HepG2 (cell line): Measurements from ENCODE around the gene RPGRIP1. TPM values are rescaled to one million over a fixed set of nuclear protein-coding genes. Genes with fewer than 3 reads are reported as not detected.

Source experiments
- ARID4A ChIP-seq: sonication (generic); formaldehyde crosslinking; IDR thresholded peaks from 2 replicates; pipeline ENCODE4 v1.5.0; 2020; ENCODE audit warnings: mild to moderate bottlenecking, missing genetic modification reagents, borderline replicate concordance
- FOXO1 ChIP-seq: sonication (generic); formaldehyde crosslinking; IDR thresholded peaks from 2 replicates; pipeline ENCODE4 v1.4.0; 2020; ENCODE audit warnings: missing genetic modification reagents
- GLI4 ChIP-seq: sonication (generic); formaldehyde crosslinking; IDR thresholded peaks from 2 replicates; pipeline ENCODE4 v1.5.1; 2020; ENCODE audit warnings: missing genetic modification reagents, mild to moderate bottlenecking, moderate library complexity, borderline replicate concordance
- GZF1 ChIP-seq: sonication (generic); formaldehyde crosslinking; IDR thresholded peaks from 2 replicates; pipeline ENCODE4 v1.5.1; 2020; ENCODE audit warnings: mild to moderate bottlenecking, missing genetic modification reagents
- HNF4A ChIP-seq: sonication (generic); formaldehyde crosslinking; IDR thresholded peaks from 2 replicates; pipeline ENCODE4 v1.4.0; 2020; ENCODE audit warnings: missing genetic modification reagents
- RFX3 ChIP-seq: IDR thresholded peaks from 2 replicates; pipeline ENCODE4 v1.6.1; 2016; ENCODE audit warnings: missing biosample characterization, missing genetic modification reagents
- SMARCC2 ChIP-seq: fragments of 450-650 bp; IDR thresholded peaks from 2 replicates; pipeline ENCODE4 v1.6.1; 2017; ENCODE audit warnings: antibody characterized with exemption, mild to moderate bottlenecking
- TCF7 ChIP-seq: sonication (generic); IDR thresholded peaks from 2 replicates; pipeline ENCODE4 v1.6.1; 2016; ENCODE audit warnings: antibody characterized with exemption, low read depth
- TCF7L2 ChIP-seq: IDR thresholded peaks from 2 replicates; pipeline ENCODE4 v1.6.1; 2011; ENCODE audit warnings: mild to moderate bottlenecking, low read depth, low read length, moderate library complexity
- TFDP1 ChIP-seq: IDR thresholded peaks from 2 replicates; pipeline ENCODE4 v1.6.1; 2016; ENCODE audit warnings: missing compliant biosample characterization, missing genetic modification reagents, borderline replicate concordance
- TGIF2 ChIP-seq: IDR thresholded peaks from 2 replicates; pipeline ENCODE4 v1.6.1; 2016; ENCODE audit warnings: control low read depth, missing compliant biosample characterization
- ZNF264 ChIP-seq: sonication (generic); formaldehyde crosslinking; IDR thresholded peaks from 2 replicates; pipeline ENCODE4 v1.4.0; 2020; ENCODE audit warnings: missing genetic modification reagents
- ZNF33A ChIP-seq: sonication (generic); formaldehyde crosslinking; IDR thresholded peaks from 2 replicates; pipeline ENCODE4 v1.5.1; 2020; ENCODE audit warnings: missing genetic modification reagents, mild to moderate bottlenecking, moderate library complexity, borderline replicate concordance
- ZNF33B ChIP-seq: sonication (generic); formaldehyde crosslinking; IDR thresholded peaks from 2 replicates; pipeline ENCODE4 v1.5.1; 2020; ENCODE audit warnings: mild to moderate bottlenecking, missing genetic modification reagents
- ZNF446 ChIP-seq: sonication (generic); formaldehyde crosslinking; IDR thresholded peaks from 2 replicates; pipeline ENCODE4 v1.5.0; 2020; ENCODE audit warnings: mild to moderate bottlenecking, missing genetic modification reagents
- ZNF546 ChIP-seq: sonication (generic); formaldehyde crosslinking; conservative IDR thresholded peaks from 2 replicates; pipeline ENCODE4 v1.8.1; 2023; ENCODE audit warnings: mild to moderate bottlenecking, missing genetic modification reagents
- ZNF552 ChIP-seq: sonication (generic); formaldehyde crosslinking; IDR thresholded peaks from 2 replicates; pipeline ENCODE4 v1.9.0; 2022; ENCODE audit warnings: missing genetic modification reagents, mild to moderate bottlenecking, borderline replicate concordance
- ZNF687 ChIP-seq: sonication (generic); formaldehyde crosslinking; IDR thresholded peaks from 2 replicates; pipeline ENCODE4 v1.5.1; 2020; ENCODE audit warnings: mild to moderate bottlenecking, missing genetic modification reagents, moderate library complexity
- ZNF761 ChIP-seq: sonication (generic); formaldehyde crosslinking; conservative IDR thresholded peaks from 2 replicates; pipeline ENCODE4 v1.4.0; 2020; ENCODE audit warnings: mild to moderate bottlenecking, missing genetic modification reagents
- ZNF777 ChIP-seq: sonication (generic); formaldehyde crosslinking; IDR thresholded peaks from 2 replicates; pipeline ENCODE4 v1.4.0; 2020; ENCODE audit warnings: missing genetic modification reagents
- ZNF850 ChIP-seq: sonication (generic); formaldehyde crosslinking; conservative IDR thresholded peaks from 2 replicates; pipeline ENCODE4 v1.9.0; 2021; ENCODE audit warnings: mild to moderate bottlenecking, missing genetic modification reagents
- polyA plus RNA-seq, 8 experiments: library from polyadenylated mRNA; depleted of rRNA in 3 of 8; stranded (reverse) in 7 of 8; unstranded in 1 of 8; fragments of >200 nt; fragmentation: Illumina TruSeq in 4 of 8; extraction: Trizol in 4 of 8; gene quantifications; 2 replicates each; pipeline versions ENCODE4 v1.2.1 to v1.2.3, GENCODE V29; 2011 to 2016; ENCODE audit warnings: low read depth in 4 of 8, missing spikeins in 1 of 8, mixed read lengths in 1 of 8; ENCODE audit not compliant: insufficient read depth in 1 of 8
- total RNA-seq, 5 experiments: library from RNA; depleted of rRNA; stranded (reverse); fragments of >200 nt; fragmentation: Illumina TruSeq; extraction: Trizol; gene quantifications; 2 replicates each; pipeline ENCODE4 v1.2.3, GENCODE V29; 2016; ENCODE audit warnings: low read depth in 1 of 5

RPGRIP1 gene
- total and polyA plus RNA-seq, 2 of the 13 experiments (the other 11 are each of a cell fraction or from before 2014, with no cell fraction given) = 0.13 to 1.1 TPM

- no peak; the same call in 1 of the 2 replicates for TF ChIP-seq ZNF33A (CRISPR knock-in tag)
- TF ChIP-seq ZNF546 (CRISPR knock-in tag) = peak; percentile 80
- peak; percentile 57 for TF ChIP-seq ZNF761 (CRISPR knock-in tag)
- peak; percentile 48; the same call in 1 of the 2 replicates for TF ChIP-seq ZNF33B (CRISPR knock-in tag)
- TF ChIP-seq ZNF850 = no peak
- TF ChIP-seq ZNF687 (CRISPR knock-in tag) = peak; percentile 92
- no peak; the same call in 1 of the 2 replicates for TF ChIP-seq FOXO1 (CRISPR knock-in tag)
- TF ChIP-seq TCF7L2 = no peak
- TF ChIP-seq ZNF446 (CRISPR knock-in tag) = no peak
- peak; percentile 26; the same call in 1 of the 2 replicates for TF ChIP-seq GZF1
- peak; percentile 50; the same call in 1 of the 2 replicates for TF ChIP-seq ZNF777
- TF ChIP-seq ZNF552 = peak; percentile 55; the same call in 1 of the 2 replicates
- TF ChIP-seq TFDP1 = peak; percentile 86
- peak; percentile 9; the same call in 1 of the 2 replicates for TF ChIP-seq RFX3 (CRISPR knock-in tag)
- TF ChIP-seq ARID4A (CRISPR knock-in tag) = peak; percentile 85
- TF ChIP-seq TGIF2 (CRISPR knock-in tag) = peak; percentile 44; the same call in 1 of the 2 replicates
- TF ChIP-seq HNF4A (CRISPR knock-in tag) = no peak
- TF ChIP-seq SMARCC2 = no peak
- no peak; the same call in 1 of the 2 replicates for TF ChIP-seq TCF7
- TF ChIP-seq GLI4 (CRISPR knock-in tag) = no peak
- peak; percentile 76 for TF ChIP-seq ZNF264 (CRISPR knock-in tag)
Measured at GRCh38 chr14:21269252-21270046, 10.4 kb upstream of the RPGRIP1 start, which contains the start of gene HNRNPC (continued).
